Subcutaneous adipose tissue (tissue), 4 donors: ENCODE results near the gene KDSR. TPM values are rescaled to one million over a fixed set of nuclear protein-coding genes. Genes with fewer than 3 reads are reported as not detected.

Source experiments
- total RNA-seq, 4 donors: library from RNA; depleted of rRNA; stranded (reverse); fragments of >200 nt; gene quantifications; one replicate each; pipeline ENCODE4 v1.1.0, GENCODE V29; 2016
- TF ChIP-seq, protein P1 (sequence below): fragments of 450-650 bp; IDR thresholded peaks from one replicate; pipeline ENCODE4 v1.5.1; 2016; ENCODE audit warnings: low read depth, mild to moderate bottlenecking, control low read depth, antibody characterized with exemption, moderate library complexity

Gene KDSR
- total RNA-seq, 4 donors from 2014 or later, result 56.2 to 63.7 (median 59.9) TPM

- TF ChIP-seq, protein P1, sequence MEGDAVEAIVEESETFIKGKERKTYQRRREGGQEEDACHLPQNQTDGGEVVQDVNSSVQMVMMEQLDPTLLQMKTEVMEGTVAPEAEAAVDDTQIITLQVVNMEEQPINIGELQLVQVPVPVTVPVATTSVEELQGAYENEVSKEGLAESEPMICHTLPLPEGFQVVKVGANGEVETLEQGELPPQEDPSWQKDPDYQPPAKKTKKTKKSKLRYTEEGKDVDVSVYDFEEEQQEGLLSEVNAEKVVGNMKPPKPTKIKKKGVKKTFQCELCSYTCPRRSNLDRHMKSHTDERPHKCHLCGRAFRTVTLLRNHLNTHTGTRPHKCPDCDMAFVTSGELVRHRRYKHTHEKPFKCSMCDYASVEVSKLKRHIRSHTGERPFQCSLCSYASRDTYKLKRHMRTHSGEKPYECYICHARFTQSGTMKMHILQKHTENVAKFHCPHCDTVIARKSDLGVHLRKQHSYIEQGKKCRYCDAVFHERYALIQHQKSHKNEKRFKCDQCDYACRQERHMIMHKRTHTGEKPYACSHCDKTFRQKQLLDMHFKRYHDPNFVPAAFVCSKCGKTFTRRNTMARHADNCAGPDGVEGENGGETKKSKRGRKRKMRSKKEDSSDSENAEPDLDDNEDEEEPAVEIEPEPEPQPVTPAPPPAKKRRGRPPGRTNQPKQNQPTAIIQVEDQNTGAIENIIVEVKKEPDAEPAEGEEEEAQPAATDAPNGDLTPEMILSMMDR, result no peak
Measured at GRCh38 chr18:63315131-63315662, 51.8 kb downstream of the KDSR start.

DNA sequence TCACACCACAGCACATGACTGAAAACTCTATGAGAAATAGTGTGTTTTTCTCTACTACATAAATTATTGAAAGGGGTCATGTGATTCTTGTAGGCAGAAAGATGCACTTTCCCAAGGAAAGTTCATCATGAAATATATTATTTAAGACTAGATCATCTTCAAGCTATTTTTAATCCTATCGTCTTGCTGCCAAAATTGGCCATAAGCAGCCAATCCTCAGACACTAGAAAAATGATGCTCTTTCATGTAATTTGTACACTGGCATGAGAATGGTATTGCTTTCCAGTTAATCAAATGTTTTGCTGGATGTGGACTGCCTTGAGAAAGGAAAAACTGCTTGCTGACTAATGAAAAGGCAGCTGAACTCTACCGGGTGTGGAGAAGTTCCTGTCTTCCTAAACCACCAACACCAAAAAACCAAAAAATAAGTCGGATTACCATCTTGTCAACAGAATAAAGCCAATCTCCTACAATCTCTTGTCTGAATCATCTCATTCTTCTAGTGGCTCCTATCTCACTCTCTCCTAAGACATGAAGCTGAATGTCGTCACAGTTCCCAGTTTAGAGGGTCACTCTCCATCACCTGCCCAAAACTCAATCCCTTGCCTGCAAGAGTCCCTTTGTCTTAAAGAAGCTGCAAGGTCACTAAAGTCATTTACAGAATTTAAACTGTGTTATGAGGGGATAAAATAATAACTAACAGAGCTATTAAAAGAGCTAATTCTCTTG lies 52.8 kb downstream of the KDSR start:
- TF ChIP-seq, protein P1, result no peak

GRCh38 chr18:63313396-63313917 lies 53.5 kb downstream of the KDSR start:
- TF ChIP-seq, protein P1, result no peak

- TF ChIP-seq, protein P1, result no peak
Measured at GRCh38 chr18:63312737-63313395, 54.1 kb downstream of the KDSR start.

- TF ChIP-seq, protein P1, result no peak
Measured at GRCh38 chr18:63312019-63312409, 55.0 kb downstream of the KDSR start.

DNA sequence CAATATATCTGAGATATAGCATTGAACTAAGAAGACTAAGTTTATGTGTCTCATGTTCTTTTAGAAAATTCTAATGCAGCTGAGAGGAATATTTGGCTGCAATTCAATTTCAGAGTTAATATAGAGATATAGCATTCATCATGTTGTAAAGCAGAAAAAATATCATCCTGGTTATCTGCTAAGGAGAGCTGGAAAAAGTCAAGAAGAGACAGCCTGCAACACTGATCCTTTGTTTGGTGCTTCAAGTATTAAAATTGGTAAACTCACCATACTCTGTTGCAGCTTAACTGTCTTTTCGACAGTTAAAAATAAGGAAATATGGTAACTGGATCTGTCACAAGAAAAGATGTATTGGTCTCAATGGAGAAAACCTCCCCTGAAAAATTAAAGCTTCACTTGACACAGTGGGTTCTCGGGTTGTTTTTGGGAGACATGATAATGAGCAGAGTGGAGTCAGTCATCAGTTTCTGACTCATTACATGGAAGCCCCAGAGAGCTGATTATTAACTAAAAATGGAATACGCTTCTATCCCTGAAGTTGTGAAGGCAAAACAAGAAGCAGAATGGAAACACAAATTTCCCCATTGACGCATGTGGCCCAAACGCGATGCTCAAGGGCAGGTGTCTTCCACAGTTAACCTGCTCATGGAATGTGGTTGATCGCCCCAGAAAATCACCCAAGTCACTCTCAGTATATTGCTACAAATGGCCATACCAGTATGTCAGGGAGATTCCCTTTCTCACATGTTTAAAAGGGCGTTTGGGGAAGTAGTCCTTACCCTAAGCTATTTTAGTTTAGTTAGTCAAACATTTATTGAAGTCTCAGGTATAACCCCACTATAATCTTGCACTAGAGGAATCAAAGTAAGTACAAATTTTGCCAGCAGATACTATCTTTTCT lies 55.6 kb downstream of the KDSR start:
- TF ChIP-seq, protein P1, result no peak
